Mononuclear cell (primary cell): Measurements from ENCODE around the gene CALD1. TPM values are rescaled to one million over a fixed set of nuclear protein-coding genes. Genes with fewer than 3 reads are reported as not detected.
"Not testable (repeated sequence)": the region's sequence is repeated elsewhere in the genome, so short reads cannot be mapped to it uniquely, and the experiment has no call there.

ENCODE experiments used
- H3K27me3 ChIP-seq: 2 replicates; pipeline ENCODE4 v1.6.0; 2011; ENCODE audit warnings: low read length, control low read depth; ENCODE audit not compliant: insufficient read depth
- H3K4me1 ChIP-seq: 2 replicates; pipeline ENCODE4 v1.5.1; 2011; ENCODE audit warnings: mild to moderate bottlenecking, low read length, control low read depth; ENCODE audit not compliant: insufficient read depth
- H3K4me3 ChIP-seq: 2 replicates; pipeline ENCODE4 v1.5.1; 2011; ENCODE audit warnings: mild to moderate bottlenecking, low read length, moderate library complexity
- H3K9me3 ChIP-seq: 2 replicates; pipeline ENCODE4 v1.5.1; 2011; ENCODE audit warnings: low read depth, mild to moderate bottlenecking, control low read depth, low read length
- total RNA-seq: library from RNA; depleted of rRNA; stranded (reverse); fragments of >200 nt; gene quantifications from one replicate; pipeline ENCODE4 v1.2.3, GENCODE V29; 2012

Gene CALD1
- total RNA-seq, 1 donor: 2.1 TPM

GRCh38 chr7:134948736-134949135 lies 169.3 kb downstream of the CALD1 start:
- no peaks in the 10 kb centered on the region for H3K9me3 ChIP-seq
- H3K27me3 ChIP-seq: no peaks in the 10 kb centered on the region
- H3K4me1 ChIP-seq: no peaks in the 10 kb centered on the region
- H3K4me3 ChIP-seq: no peak overlapping the region

- no peak overlapping the region for H3K4me3 ChIP-seq
- H3K4me1 ChIP-seq: no peaks in the 10 kb centered on the region
- H3K9me3 ChIP-seq: no peaks in the 10 kb centered on the region
- H3K27me3 ChIP-seq: no peaks in the 10 kb centered on the region
Observed at GRCh38 chr7:134949171-134949570, 169.7 kb downstream of the CALD1 start.

GRCh38 chr7:134954197-134955082 lies 175.0 kb downstream of the CALD1 start:
- H3K9me3 ChIP-seq: no peaks in the 10 kb centered on the region
- no peak overlapping the region for H3K4me3 ChIP-seq
- H3K4me1 ChIP-seq: no peaks in the 10 kb centered on the region
- no peaks in the 10 kb centered on the region for H3K27me3 ChIP-seq

GRCh38 chr7:134957005-134957404 lies 177.6 kb downstream of the CALD1 start:
- Histone ChIP-seq H3K27me3 (no peaks in the 10 kb centered on the region), H3K4me3 (no peak overlapping the region), H3K9me3 (no peaks in the 10 kb centered on the region), H3K4me1 (no peaks in the 10 kb centered on the region)

- no peak overlapping the region for H3K4me3 ChIP-seq
- H3K9me3 ChIP-seq: no peaks in the 10 kb centered on the region
- H3K4me1 ChIP-seq: no peaks in the 10 kb centered on the region
- no peaks in the 10 kb centered on the region for H3K27me3 ChIP-seq
Observed at GRCh38 chr7:134959810-134960209, 180.4 kb downstream of the CALD1 start.

GRCh38 chr7:134962270-134962780 lies 182.9 kb downstream of the CALD1 start:
- Histone ChIP-seq H3K27me3 (no peaks in the 10 kb centered on the region), H3K4me1 (no peaks in the 10 kb centered on the region), H3K4me3 (no peak overlapping the region), H3K9me3 (no peaks in the 10 kb centered on the region)

GRCh38 chr7:134963036-134963435 lies 183.6 kb downstream of the CALD1 start:
- no peak overlapping the region for H3K4me3 ChIP-seq
- H3K9me3 ChIP-seq: no peaks in the 10 kb centered on the region
- no peaks in the 10 kb centered on the region for H3K27me3 ChIP-seq
- H3K4me1 ChIP-seq: no peaks in the 10 kb centered on the region

GRCh38 chr7:134966691-134967090 lies 187.3 kb downstream of the CALD1 start:
- H3K27me3 ChIP-seq: no peaks in the 10 kb centered on the region
- H3K4me3 ChIP-seq: no peak overlapping the region
- H3K9me3 ChIP-seq: no peaks in the 10 kb centered on the region
- H3K4me1 ChIP-seq: no peaks in the 10 kb centered on the region

GRCh38 chr7:134968110-134968509 lies 188.7 kb downstream of the CALD1 start:
- no peaks in the 10 kb centered on the region for H3K4me1 ChIP-seq
- H3K27me3 ChIP-seq: no peaks in the 10 kb centered on the region
- H3K4me3 ChIP-seq: no peak overlapping the region
- H3K9me3 ChIP-seq: no peaks in the 10 kb centered on the region

GRCh38 chr7:134981645-134982044 lies 202.2 kb downstream of the CALD1 start:
- H3K27me3 ChIP-seq, H3K4me1 ChIP-seq, H3K4me3 ChIP-seq, H3K9me3 ChIP-seq: not testable (repeated sequence)

- no peaks in the 10 kb centered on the region for H3K27me3 ChIP-seq
- H3K4me1 ChIP-seq: peaks cover 5% of the 10 kb centered on the region
- H3K9me3 ChIP-seq: no peaks in the 10 kb centered on the region
- peak overlapping the region; percentile 74 for H3K4me3 ChIP-seq
Observed at GRCh38 chr7:134985894-134986362, 206.5 kb downstream of the CALD1 start.

- H3K4me1 ChIP-seq: peaks cover 5% of the 10 kb centered on the region
- H3K27me3 ChIP-seq: no peaks in the 10 kb centered on the region
- no peaks in the 10 kb centered on the region for H3K9me3 ChIP-seq
- peak within 1 kb of the TSS; percentile 74 for H3K4me3 ChIP-seq
Observed at GRCh38 chr7:134986363-134987251, 207.2 kb downstream of the CALD1 start, which contains the start of gene AGBL3. Gene AGBL3, plus strand, starts transcription at chr7:134986508. Its CDS starts 1,426 bp downstream, at chr7:134987934.

GRCh38 chr7:134988161-134988560 lies 208.7 kb downstream of the CALD1 start:
- Histone ChIP-seq H3K9me3 (no peaks in the 10 kb centered on the region), H3K27me3 (no peaks in the 10 kb centered on the region), H3K4me3 (no peak overlapping the region), H3K4me1 (peaks cover 5% of the 10 kb centered on the region)

GRCh38 chr7:134991469-134992339 lies 212.3 kb downstream of the CALD1 start:
- Histone ChIP-seq H3K4me3 (no peak overlapping the region), H3K4me1 (peaks cover 5% of the 10 kb centered on the region), H3K9me3 (no peaks in the 10 kb centered on the region), H3K27me3 (no peaks in the 10 kb centered on the region)
